GM23338 (cell line): ENCODE results near the gene CACNA2D3.

ENCODE experiments used
- CREB1 ChIP-seq: fragments of 250-450 bp; sonication (Bioruptor Pico); IDR thresholded peaks from 2 replicates; pipeline ENCODE4 v1.5.0; 2020; ENCODE audit warnings: low read depth, mild to moderate bottlenecking, moderate library complexity
- CTCF ChIP-seq, 2 experiments: fragments of 200-600 bp in 1 of 2; sonication (generic) in 1 of 2; conservative IDR thresholded peaks; 2 replicates each; pipeline versions ENCODE4 v1.5.1 to v1.6.1; 2016 to 2017; ENCODE audit warnings: antibody characterized with exemption in 2 of 2, low read depth in 2 of 2, mild to moderate bottlenecking in 2 of 2, moderate library complexity in 1 of 2
- EZH2 ChIP-seq: fragments of 200-600 bp; sonication (generic); IDR thresholded peaks from one replicate; pipeline ENCODE4 v1.8.0; 2017; ENCODE audit warnings: antibody characterized with exemption, mild to moderate bottlenecking, low read depth; ENCODE audit not compliant: unreplicated experiment
- POLR2AphosphoS5 ChIP-seq: IDR thresholded peaks from 2 replicates; pipeline ENCODE4 v1.6.1; 2016; ENCODE audit warnings: antibody characterized with exemption, low read depth

GRCh38 chr3:54507876-54508460 is 385.6 kb downstream of the CACNA2D3 start:
- TF ChIP-seq CTCF (conservative IDR thresholded peaks at IDR 0.05; ENCODE audit: low read depth in 2 of 2) (no peak), EZH2 (no peak), CREB1 (no peak), POLR2AphosphoS5 (no peak)
